NCI-H446 treated with DMSO at 0.1 percent for 48 hours (cell line): ENCODE measurements around the gene CLIC3.

Experiments used
- DNase-seq: peaks from one replicate; lab custom pipeline; 2025; lab: John Stamatoyannopoulos, UW

Gene CLIC3

GRCh38 chr9:136964171-136964689 lies 32.1 kb downstream of the CLIC3 start:
- DNase-seq: no peak

GRCh38 chr9:136963751-136964150 lies 32.6 kb downstream of the CLIC3 start:
- DNase-seq: no peak

- no peak for DNase-seq
These were observed 33.0 kb downstream of the CLIC3 start for GRCh38 chr9:136963341-136963740.

- no peak for DNase-seq
These were observed 33.6 kb downstream of the CLIC3 start for GRCh38 chr9:136962701-136963248.

- no peak for DNase-seq
These were observed 34.2 kb downstream of the CLIC3 start for GRCh38 chr9:136962163-136962562.

GRCh38 chr9:136961279-136962065 lies 34.9 kb downstream of the CLIC3 start:
- DNase-seq: no peak

GRCh38 chr9:136960938-136961275 lies 35.5 kb downstream of the CLIC3 start:
- DNase-seq: no peak

GRCh38 chr9:136960212-136960937 lies 36.0 kb downstream of the CLIC3 start:
- no peak for DNase-seq

GRCh38 chr9:136958898-136959850 lies 37.2 kb downstream of the CLIC3 start:
- DNase-seq: no peak

GRCh38 chr9:136958473-136958872 lies 37.9 kb downstream of the CLIC3 start:
- no peak for DNase-seq

- no peak for DNase-seq
These were observed 38.5 kb downstream of the CLIC3 start for GRCh38 chr9:136957901-136958300.

GRCh38 chr9:136957461-136957860 lies 38.9 kb downstream of the CLIC3 start:
- DNase-seq: no peak

- DNase-seq: no peak
These were observed 39.8 kb downstream of the CLIC3 start for GRCh38 chr9:136956604-136957003.

GRCh38 chr9:136955943-136956335 lies 40.4 kb downstream of the CLIC3 start:
- DNase-seq: no peak

- no peak for DNase-seq
These were observed 41.0 kb downstream of the CLIC3 start for GRCh38 chr9:136955202-136955942.

- no peak for DNase-seq
These were observed 41.9 kb downstream of the CLIC3 start for GRCh38 chr9:136954270-136955083.

- DNase-seq: no peak
These were observed 42.5 kb downstream of the CLIC3 start for GRCh38 chr9:136953771-136954269.

- DNase-seq: no peak
These were observed 43.2 kb downstream of the CLIC3 start for GRCh38 chr9:136952876-136953770.

- DNase-seq: no peak
These were observed 44.0 kb downstream of the CLIC3 start for GRCh38 chr9:136952321-136952850.
